GM21619 (cell line): Measurements from ENCODE around the gene DCST1.

ENCODE experiments used
- ATAC-seq: cut with Tn5 transposase; IDR thresholded peaks from one replicate; pipeline ENCODE4 v1.9.1; 2021; ENCODE audit not compliant: unreplicated experiment

DCST1 gene

DNA sequence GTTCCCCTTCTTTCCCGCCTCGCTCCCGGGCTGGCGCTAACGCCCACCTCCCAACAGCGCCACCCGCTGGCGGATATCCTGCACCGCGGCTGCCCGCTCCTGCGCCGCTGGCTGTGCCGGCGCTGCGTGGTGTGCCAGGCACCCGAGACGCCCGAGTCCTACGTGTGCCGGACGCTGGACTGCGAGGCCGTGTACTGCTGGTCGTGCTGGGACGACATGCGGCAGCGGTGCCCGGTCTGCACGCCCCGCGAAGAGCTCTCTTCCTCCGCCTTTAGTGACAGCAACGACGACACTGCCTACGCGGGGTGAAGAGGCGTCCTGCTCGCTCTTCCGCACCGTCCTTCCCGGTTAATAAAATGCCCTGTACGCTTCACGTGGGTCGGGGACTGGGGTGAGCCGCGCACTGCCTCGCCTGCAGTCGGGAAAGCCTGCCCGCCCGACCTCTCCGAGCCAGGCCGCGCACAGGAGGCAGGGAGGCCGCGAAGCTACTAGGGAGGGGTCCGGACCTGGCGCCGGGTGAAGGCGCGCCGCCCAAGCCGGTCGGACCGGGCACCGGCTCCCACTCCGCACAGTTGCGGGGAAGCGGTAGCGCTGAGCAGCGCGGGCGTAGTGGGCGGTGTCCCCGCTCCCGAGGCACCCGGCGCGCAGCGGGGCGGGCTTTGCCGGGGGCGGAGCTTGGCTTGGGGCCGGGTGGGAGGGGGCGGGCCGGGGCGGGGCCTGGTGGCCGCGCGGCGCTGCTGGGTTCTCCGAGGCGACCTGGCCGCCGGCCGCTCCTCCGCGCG is 17.1 kb downstream of the DCST1 start, which contains the start of gene ADAM15:
Gene ADAM15 (plus strand): TSS at position 757 of the 782 bp plus-strand sequence. CDS start 71 bp downstream, outside the sequence.
- peak; percentile 59 for ATAC-seq

DNA sequence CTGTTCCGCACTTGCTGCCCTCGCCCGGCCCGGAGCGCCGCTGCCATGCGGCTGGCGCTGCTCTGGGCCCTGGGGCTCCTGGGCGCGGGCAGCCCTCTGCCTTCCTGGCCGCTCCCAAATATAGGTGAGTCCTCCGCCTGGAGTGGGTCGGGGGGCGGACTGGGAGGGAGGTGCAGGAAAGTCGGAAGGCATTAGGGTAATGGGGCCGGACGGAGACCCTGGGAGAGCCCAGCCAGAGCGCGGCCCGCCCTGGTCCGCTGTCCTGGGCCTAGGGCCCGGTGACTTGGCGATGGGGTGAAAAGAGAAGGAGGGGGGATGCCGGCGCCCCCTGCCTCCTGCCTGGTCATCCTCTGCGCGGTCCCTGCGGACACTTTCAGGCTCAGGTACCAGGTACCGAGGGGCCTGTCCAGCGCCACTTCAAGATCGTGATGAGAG is 17.7 kb downstream of the DCST1 start:
- ATAC-seq, result no peak

GRCh38 chr1:155051777-155052398 is 18.3 kb downstream of the DCST1 start:
- ATAC-seq, result peak; percentile 3

GRCh38 chr1:155052439-155053395 is 19.1 kb downstream of the DCST1 start:
- no peak for ATAC-seq

DNA sequence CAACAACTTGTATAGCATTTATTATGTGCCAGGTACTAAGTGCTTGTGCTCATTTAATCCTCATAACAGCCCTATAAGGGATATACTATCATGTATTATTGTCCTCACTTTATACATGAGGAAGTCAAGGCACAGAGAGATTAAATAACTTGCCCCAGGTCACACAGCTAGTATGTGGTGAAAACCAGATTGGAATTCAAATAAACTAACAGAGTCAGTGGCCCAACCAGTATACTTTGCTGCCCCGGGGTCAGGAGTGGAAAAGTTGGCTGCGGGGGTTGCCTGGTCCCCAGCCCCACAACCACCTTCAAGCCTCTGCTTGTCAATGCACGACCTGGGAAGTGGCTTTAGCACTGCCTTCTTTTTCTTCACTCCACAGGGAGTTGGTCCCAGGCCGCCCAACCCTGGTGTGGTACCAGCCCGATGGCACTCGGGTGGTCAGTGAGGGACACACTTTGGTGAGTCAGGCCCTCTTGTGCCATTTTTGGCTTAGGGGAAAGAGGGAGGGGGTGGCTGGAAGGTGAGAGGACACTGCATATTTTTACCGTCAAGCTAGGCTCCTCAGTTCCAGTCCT is 20.0 kb downstream of the DCST1 start:
- ATAC-seq, result no peak

DNA sequence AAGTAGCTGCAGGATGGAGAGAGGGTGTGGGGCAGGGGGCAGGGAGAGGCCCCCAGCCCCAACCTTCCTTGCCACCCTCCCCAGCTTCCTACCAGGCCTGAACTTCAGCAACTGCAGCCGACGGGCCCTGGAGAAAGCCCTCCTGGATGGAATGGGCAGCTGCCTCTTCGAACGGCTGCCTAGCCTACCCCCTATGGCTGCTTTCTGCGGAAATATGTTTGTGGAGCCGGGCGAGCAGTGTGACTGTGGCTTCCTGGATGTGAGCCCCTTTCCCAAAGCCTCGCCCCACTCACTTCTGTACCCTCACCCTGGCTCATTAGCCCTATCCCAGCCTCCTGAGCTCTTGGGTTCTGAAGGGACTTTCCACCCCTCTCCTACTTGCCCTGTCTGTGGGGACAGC is 23.5 kb downstream of the DCST1 start:
- ATAC-seq, result no peak

DNA sequence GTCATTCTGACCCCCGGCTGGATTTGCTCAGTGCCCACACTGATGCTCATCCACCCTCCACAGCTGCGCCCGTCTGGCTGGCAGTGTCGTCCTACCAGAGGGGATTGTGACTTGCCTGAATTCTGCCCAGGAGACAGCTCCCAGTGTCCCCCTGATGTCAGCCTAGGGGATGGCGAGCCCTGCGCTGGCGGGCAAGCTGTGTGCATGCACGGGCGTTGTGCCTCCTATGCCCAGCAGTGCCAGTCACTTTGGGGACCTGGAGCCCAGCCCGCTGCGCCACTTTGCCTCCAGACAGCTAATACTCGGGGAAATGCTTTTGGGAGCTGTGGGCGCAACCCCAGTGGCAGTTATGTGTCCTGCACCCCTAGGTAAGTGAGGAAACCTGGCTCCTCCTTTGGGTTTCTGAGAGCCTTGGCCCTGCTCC is 24.2 kb downstream of the DCST1 start:
- no peak for ATAC-seq

- ATAC-seq, result no peak
Observed at GRCh38 chr1:155060736-155061135, 27.1 kb downstream of the DCST1 start.

GRCh38 chr1:155061381-155062150 is 27.9 kb downstream of the DCST1 start:
- peak; percentile 42 for ATAC-seq

DNA sequence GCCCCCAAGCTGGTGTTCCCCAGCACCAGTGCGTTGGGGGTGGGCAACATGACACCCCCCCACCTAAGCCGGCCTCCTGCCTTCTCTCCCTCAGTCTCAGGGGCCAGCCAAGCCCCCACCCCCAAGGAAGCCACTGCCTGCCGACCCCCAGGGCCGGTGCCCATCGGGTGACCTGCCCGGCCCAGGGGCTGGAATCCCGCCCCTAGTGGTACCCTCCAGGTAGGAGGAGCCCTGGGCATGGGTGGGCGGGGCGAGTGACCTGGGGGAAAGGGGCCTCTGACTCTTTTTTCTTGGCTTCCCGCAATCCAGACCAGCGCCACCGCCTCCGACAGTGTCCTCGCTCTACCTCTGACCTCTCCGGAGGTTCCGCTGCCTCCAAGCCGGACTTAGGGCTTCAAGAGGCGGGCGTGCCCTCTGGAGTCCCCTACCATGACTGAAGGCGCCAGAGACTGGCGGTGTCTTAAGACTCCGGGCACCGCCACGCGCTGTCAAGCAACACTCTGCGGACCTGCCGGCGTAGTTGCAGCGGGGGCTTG is 28.6 kb downstream of the DCST1 start:
- ATAC-seq, result no peak

GRCh38 chr1:155062702-155063411 is 29.2 kb downstream of the DCST1 start:
- ATAC-seq, result no peak

- peak; percentile 64 for ATAC-seq
Observed at GRCh38 chr1:155063550-155064110, 30.0 kb downstream of the DCST1 start, which contains the start of gene EFNA4. Gene EFNA4, plus strand, starts transcription at chr1:155063740. Its CDS starts 84 bp downstream, at chr1:155063824.

DNA sequence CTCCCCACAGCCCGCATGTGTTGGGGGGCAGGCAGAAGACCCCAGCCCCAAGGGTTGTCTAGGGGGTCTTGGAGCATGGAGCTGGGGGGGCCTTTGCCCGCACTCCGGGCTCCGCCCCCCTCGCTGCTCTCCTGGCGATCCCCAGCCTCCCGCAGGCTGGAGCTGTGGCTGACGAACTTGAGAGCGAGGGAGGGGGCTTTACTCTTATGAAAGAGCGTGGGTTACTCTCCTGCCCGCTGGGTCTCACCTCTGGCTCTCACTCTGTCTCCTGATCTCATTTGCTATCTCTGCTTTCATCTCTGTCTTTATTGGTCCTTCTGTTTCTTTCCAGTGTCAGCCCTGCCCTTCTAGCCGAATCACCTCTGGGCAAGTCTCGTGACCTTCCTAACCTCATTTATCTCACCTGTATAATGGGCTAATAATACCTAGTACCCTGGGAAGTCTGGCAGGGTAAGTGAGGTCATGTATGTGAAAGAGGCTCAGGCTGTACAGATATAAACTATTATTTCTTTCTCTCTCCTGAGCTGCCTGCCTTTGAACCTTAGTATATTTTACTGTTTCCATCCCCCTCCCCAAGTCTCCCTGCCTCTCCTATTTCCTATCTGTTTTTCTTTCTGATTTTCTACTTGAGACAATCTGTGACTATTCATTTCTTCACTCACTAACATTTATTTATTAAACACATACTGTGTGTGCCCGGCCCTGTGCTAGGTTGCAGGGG is 30.6 kb downstream of the DCST1 start:
- ATAC-seq, result no peak

GRCh38 chr1:155064832-155065429 is 31.3 kb downstream of the DCST1 start:
- ATAC-seq, result no peak

- no peak for ATAC-seq
Observed at GRCh38 chr1:155066777-155067176, 33.2 kb downstream of the DCST1 start.

- no peak for ATAC-seq
Observed at GRCh38 chr1:155068599-155068998, 35.0 kb downstream of the DCST1 start.

- ATAC-seq, result no peak
Observed at GRCh38 chr1:155069551-155070157, 36.0 kb downstream of the DCST1 start.
